Smooth muscle cell (in vitro differentiated cells): Measurements from ENCODE around the gene CAMP. TPM values are rescaled to one million over a fixed set of nuclear protein-coding genes. Genes with fewer than 3 reads are reported as not detected.

Source experiments
- DNase-seq: peaks from one replicate; lab custom pipeline; 2025; ENCODE audit not compliant: unreplicated experiment; lab: John Stamatoyannopoulos, UW
- H2AFZ ChIP-seq: fragments of 200-600 bp; sonication (generic); 2 replicates; pipeline ENCODE4 v1.6.0; 2016; ENCODE audit warnings: antibody characterized with exemption, low read depth, mild to moderate bottlenecking
- H3F3A ChIP-seq: fragments of 200-600 bp; sonication (generic); 2 replicates; pipeline ENCODE4 v1.6.0; 2017; ENCODE audit warnings: antibody characterized with exemption, low read depth
- H3K27ac ChIP-seq: fragments of 200-600 bp; sonication (generic); 2 replicates; pipeline ENCODE4 v1.5.1; 2016; ENCODE audit warnings: low read depth, mild to moderate bottlenecking
- H3K27me3 ChIP-seq: fragments of 200-600 bp; sonication (generic); 2 replicates; pipeline ENCODE4 v1.6.1; 2016; ENCODE audit warnings: low read depth, mild to moderate bottlenecking
- H3K36me3 ChIP-seq: fragments of 200-600 bp; sonication (generic); 2 replicates; pipeline ENCODE4 v1.5.1; 2016; ENCODE audit warnings: low read depth
- H3K4me1 ChIP-seq: fragments of 200-600 bp; sonication (generic); 2 replicates; pipeline ENCODE4 v1.5.1; 2016; ENCODE audit warnings: low read depth
- H3K4me2 ChIP-seq: fragments of 200-600 bp; sonication (generic); 2 replicates; pipeline ENCODE4 v1.6.0; 2016; ENCODE audit warnings: mild to moderate bottlenecking
- H3K4me3 ChIP-seq: fragments of 200-600 bp; sonication (generic); 2 replicates; pipeline ENCODE4 v1.5.1; 2016; ENCODE audit warnings: mild to moderate bottlenecking
- H3K79me2 ChIP-seq: fragments of 200-600 bp; sonication (generic); 2 replicates; pipeline ENCODE4 v1.6.0; 2016; ENCODE audit warnings: low read depth, mild to moderate bottlenecking
- H3K9ac ChIP-seq: fragments of 200-600 bp; sonication (generic); 2 replicates; pipeline ENCODE4 v1.6.0; 2016; ENCODE audit warnings: low read depth
- H3K9me3 ChIP-seq: fragments of 200-600 bp; sonication (generic); replicated peaks from 2 replicates; pipeline ENCODE4 v1.5.1; 2016; ENCODE audit warnings: low read depth
- H4K20me1 ChIP-seq: fragments of 200-600 bp; sonication (generic); 2 replicates; pipeline ENCODE4 v1.6.0; 2016; ENCODE audit warnings: low read depth
- WGBS: methylation state at CpG from one replicate; pipeline ENCODE4 v1.1.7; 2016; ENCODE audit warnings: low lambda C conversion rate; 5-methylcytosine and 5-hydroxymethylcytosine counted together
- microRNA counts: library from miRNA; unstranded; fragments of <30 nt; microRNA quantifications from one replicate; lab custom pipeline; 2016
- microRNA-seq: library from miRNA; unstranded; fragments of <30 nt; microRNA quantifications from one replicate; pipeline ENCODE4, GENCODE V29; 2016; ENCODE audit warnings: borderline number of aligned reads
- polyA plus RNA-seq: library from polyadenylated mRNA; unstranded; fragments of >200 nt; fragmentation: Nextera tagmentation; extraction: Ambion mirVana; gene quantifications from 2 replicates; pipeline ENCODE4 v1.2.1, GENCODE V29; 2016
- small RNA-seq: library from RNA; depleted of rRNA; stranded (forward); fragments of <200 nt; gene quantifications from one replicate; pipeline ENCODE3, GENCODE V24; 2014
- total RNA-seq: library from RNA; depleted of rRNA; stranded (reverse); fragments of >200 nt; gene quantifications from 2 replicates; pipeline ENCODE4 v1.2.3, GENCODE V29; 2014
- TF ChIP-seq, protein P1 (sequence below): fragments of 200-600 bp; sonication (generic); IDR thresholded peaks from 2 replicates; pipeline ENCODE4 v1.5.1; 2017; ENCODE audit warnings: borderline replicate concordance, mild to moderate bottlenecking, antibody characterized with exemption; ENCODE audit not compliant: insufficient read depth, poor library complexity, severe bottlenecking

The CAMP gene
- total and polyA plus RNA-seq, 2 experiments from 2014 or later = not detected

DNA sequence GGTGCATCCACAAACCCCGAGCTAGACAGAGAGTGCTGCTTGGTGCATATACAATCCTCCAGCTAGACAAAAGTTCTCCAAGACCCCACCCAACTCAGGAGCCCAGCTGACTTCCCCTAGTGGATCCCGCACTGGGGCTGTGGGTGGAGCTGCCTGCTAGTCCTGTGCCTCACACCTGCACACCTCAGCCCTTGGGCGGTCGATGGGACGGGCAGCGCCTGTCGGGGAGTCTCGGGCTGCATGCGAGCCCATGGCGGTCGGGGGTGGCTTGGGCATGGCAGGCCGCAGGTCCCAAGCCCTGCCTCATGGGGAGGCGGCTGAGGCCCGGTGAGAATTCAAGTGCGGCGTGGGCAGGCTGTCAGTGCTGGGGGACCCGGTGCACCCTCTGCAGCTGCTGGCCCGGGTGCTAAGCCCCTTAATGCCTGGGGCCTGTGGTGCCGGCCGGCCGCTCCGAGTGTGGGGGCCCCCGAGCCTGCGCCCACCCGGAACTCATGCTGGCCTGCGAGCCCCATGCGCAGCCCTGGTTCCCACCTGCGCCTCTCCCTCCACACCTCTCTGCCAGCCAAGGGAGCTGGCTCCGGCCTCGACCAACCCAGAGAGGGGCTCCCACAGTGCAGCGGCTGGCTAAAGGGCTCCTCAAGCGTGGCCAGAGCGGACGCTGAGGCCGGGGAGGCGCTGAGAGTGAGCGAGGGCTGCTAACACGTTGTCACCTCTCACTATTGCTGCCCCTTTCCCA lies 48.6 kb downstream of the CAMP start:
- Histone ChIP-seq H3K9me3 (no peaks in the 10 kb centered on the region), H3K27me3 (no peaks in the 10 kb centered on the region), H3K4me3 (no peak overlapping the region), H3K79me2 (no peaks in the 10 kb centered on the region), H3K27ac (no peak overlapping the region), H4K20me1 (no peaks in the 10 kb centered on the region), H3F3A (no peaks in the 10 kb centered on the region), H3K4me2 (no peak overlapping the region), H3K4me1 (no peaks in the 10 kb centered on the region), H2AFZ (no peak overlapping the region), H3K9ac (no peak overlapping the region), H3K36me3 (no peaks in the 10 kb centered on the region)
- TF ChIP-seq, protein P1, sequence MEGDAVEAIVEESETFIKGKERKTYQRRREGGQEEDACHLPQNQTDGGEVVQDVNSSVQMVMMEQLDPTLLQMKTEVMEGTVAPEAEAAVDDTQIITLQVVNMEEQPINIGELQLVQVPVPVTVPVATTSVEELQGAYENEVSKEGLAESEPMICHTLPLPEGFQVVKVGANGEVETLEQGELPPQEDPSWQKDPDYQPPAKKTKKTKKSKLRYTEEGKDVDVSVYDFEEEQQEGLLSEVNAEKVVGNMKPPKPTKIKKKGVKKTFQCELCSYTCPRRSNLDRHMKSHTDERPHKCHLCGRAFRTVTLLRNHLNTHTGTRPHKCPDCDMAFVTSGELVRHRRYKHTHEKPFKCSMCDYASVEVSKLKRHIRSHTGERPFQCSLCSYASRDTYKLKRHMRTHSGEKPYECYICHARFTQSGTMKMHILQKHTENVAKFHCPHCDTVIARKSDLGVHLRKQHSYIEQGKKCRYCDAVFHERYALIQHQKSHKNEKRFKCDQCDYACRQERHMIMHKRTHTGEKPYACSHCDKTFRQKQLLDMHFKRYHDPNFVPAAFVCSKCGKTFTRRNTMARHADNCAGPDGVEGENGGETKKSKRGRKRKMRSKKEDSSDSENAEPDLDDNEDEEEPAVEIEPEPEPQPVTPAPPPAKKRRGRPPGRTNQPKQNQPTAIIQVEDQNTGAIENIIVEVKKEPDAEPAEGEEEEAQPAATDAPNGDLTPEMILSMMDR = no peak
- no peak for DNase-seq
- 97% methylated on average over 29 of the region's 38 CpGs for WGBS

DNA sequence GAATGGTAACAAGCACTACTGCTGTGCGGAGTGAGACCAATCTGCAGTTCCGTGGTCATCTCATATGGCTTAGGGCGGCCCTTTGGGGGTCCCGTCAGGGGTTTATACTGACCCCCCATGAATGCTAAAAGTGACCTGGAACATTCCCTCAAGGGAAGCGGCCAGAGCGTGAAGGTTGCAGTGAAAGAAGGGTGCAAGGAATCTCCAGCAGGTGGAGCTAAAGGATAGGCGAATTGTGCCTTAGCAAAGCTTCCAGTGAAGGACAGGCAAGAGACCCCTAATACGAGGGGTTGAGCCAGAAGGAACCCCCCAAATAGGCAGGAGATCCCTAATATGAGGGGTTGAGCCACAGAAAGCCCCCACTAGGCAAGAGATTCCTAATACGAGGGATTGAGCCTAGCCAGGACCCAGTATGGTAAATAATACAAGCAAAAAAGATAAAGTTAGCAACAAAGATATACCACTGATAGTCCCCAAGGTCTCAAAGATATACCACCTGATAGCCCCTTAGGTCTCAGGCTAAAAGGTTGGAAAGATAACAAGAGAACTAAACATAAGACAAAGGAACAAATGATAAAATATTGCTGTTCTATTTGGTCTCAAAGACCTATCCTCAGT lies 50.4 kb downstream of the CAMP start:
- Histone ChIP-seq H3F3A (no peaks in the 10 kb centered on the region), H3K4me1 (no peaks in the 10 kb centered on the region), H3K27ac (no peak overlapping the region), H4K20me1 (no peaks in the 10 kb centered on the region), H3K9me3 (no peaks in the 10 kb centered on the region), H2AFZ (no peak overlapping the region), H3K4me2 (no peak overlapping the region), H3K27me3 (no peaks in the 10 kb centered on the region), H3K79me2 (no peaks in the 10 kb centered on the region), H3K36me3 (no peaks in the 10 kb centered on the region), H3K9ac (no peak overlapping the region), H3K4me3 (no peak overlapping the region)
- WGBS = 37% methylated on average over 9 of the region's 9 CpGs
- TF ChIP-seq, protein P1 = peak; percentile 72
- DNase-seq = no peak

GRCh38 chr3:48274452-48274851 lies 51.2 kb downstream of the CAMP start:
- Histone ChIP-seq H3K9ac (no peak overlapping the region), H2AFZ (no peak overlapping the region), H3K4me3 (no peak overlapping the region), H3K9me3 (no peaks in the 10 kb centered on the region), H3F3A (no peaks in the 10 kb centered on the region), H3K4me1 (no peaks in the 10 kb centered on the region), H3K27me3 (no peaks in the 10 kb centered on the region), H3K4me2 (no peak overlapping the region), H3K79me2 (no peaks in the 10 kb centered on the region), H4K20me1 (no peaks in the 10 kb centered on the region), H3K27ac (no peak overlapping the region), H3K36me3 (no peaks in the 10 kb centered on the region)
- no peak for DNase-seq
- TF ChIP-seq, protein P1 = no peak
- 98% methylated on average over 10 of the region's 10 CpGs for whole genome bisulfite sequencing

MicroRNAs within 50 kb of the gene (microRNA counts, 767-probe panel; counts per million panel counts)
- 9,172 counts per million, percentile 72 among the panel's probes with 10 or more counts for microRNA hsa-miR-4443 (lab: Ali Mortazavi, UCI)

Small RNA genes lying within 50 kb of the gene (microRNA-seq; reads per million reads assigned to microRNA genes)
- gene MIR4443 = not detected

Small RNA genes lying within 50 kb of the gene (small RNA-seq; reads per million reads assigned to genes)
- 0.08 reads per million for gene MIR4443
- not detected for gene NDUFB1P1
- gene RNU7-128P = not detected

Other genes starting within 250 kb of the CAMP start
- gene MAP4, start 207.1 kb upstream of the CAMP start, total RNA-seq = 109 and 114 TPM in 2 replicates
- 159 and 166 TPM in 2 replicates for gene MAP4, start 207.1 kb upstream of the CAMP start, polyA plus RNA-seq
- gene CDC25A, start 35.1 kb upstream of the CAMP start, total RNA-seq = 2.5 and 4.9 TPM in 2 replicates
- gene CDC25A, start 35.1 kb upstream of the CAMP start, polyA plus RNA-seq = 4.2 and 4.7 TPM in 2 replicates
- gene ZNF589, start 17.6 kb downstream of the CAMP start, total RNA-seq = 1.4 and 2.7 TPM in 2 replicates
- 1.6 and 3.3 TPM in 2 replicates for gene ZNF589, start 17.6 kb downstream of the CAMP start, polyA plus RNA-seq
- gene NME6, start 77.9 kb downstream of the CAMP start, total RNA-seq = 19.0 and 22.7 TPM in 2 replicates
- gene NME6, start 77.9 kb downstream of the CAMP start, polyA plus RNA-seq = 37.6 and 40.4 TPM in 2 replicates
- not detected in 2 replicates for gene SPINK8, start 110.2 kb downstream of the CAMP start, total RNA-seq
- gene SPINK8, start 110.2 kb downstream of the CAMP start, polyA plus RNA-seq = not detected in 2 replicates
- gene FBXW12, start 148.7 kb downstream of the CAMP start, total RNA-seq = not detected in 2 replicates
- 0.07 TPM in 1 of 2 replicates, not detected in the other for gene FBXW12, start 148.7 kb downstream of the CAMP start, polyA plus RNA-seq
- gene PLXNB1, start 206.6 kb downstream of the CAMP start, total RNA-seq = 24.7 and 26.9 TPM in 2 replicates
- gene PLXNB1, start 206.6 kb downstream of the CAMP start, polyA plus RNA-seq = 15.5 and 27.5 TPM in 2 replicates
- 9.0 and 20.7 TPM in 2 replicates for gene CCDC51, start 216.6 kb downstream of the CAMP start, total RNA-seq
- 17.8 and 18.3 TPM in 2 replicates for gene CCDC51, start 216.6 kb downstream of the CAMP start, polyA plus RNA-seq
- gene TMA7, start 216.8 kb downstream of the CAMP start, total RNA-seq = 310 and 343 TPM in 2 replicates
- 491 and 511 TPM in 2 replicates for gene TMA7, start 216.8 kb downstream of the CAMP start, polyA plus RNA-seq
- gene ATRIP, start 223.2 kb downstream of the CAMP start, total RNA-seq = 4.0 and 5.5 TPM in 2 replicates
- gene ATRIP, start 223.2 kb downstream of the CAMP start, polyA plus RNA-seq = 5.7 and 7.3 TPM in 2 replicates